ENCODE results near the gene WT1.

Gene WT1

GRCh38 chr11:32420937-32421901, 14.1 kb downstream of the WT1 start:
- DNase-seq (ENCODE audit: low spot score): peak; percentile 74

GRCh38 chr11:32420139-32420538, 15.2 kb downstream of the WT1 start:
- no peak for DNase-seq (ENCODE audit: low spot score)
- no peak for TF ChIP-seq CTCF (IDR thresholded peaks at IDR 0.05; ENCODE audit: extremely low read depth, missing control alignments)

More at GRCh38 chr11:32420937-32421901, 14.1 kb downstream of the WT1 start:
- TF ChIP-seq CTCF (IDR thresholded peaks at IDR 0.05; ENCODE audit: extremely low read depth, missing control alignments): no peak

GRCh38 chr11:32418836-32419235, 16.5 kb downstream of the WT1 start:
- no peak for DNase-seq (ENCODE audit: low spot score)
- TF ChIP-seq CTCF (IDR thresholded peaks at IDR 0.05; ENCODE audit: extremely low read depth, missing control alignments): no peak

GRCh38 chr11:32417806-32418205, 17.5 kb downstream of the WT1 start:
- no peak for TF ChIP-seq CTCF (IDR thresholded peaks at IDR 0.05; ENCODE audit: extremely low read depth, missing control alignments)
- DNase-seq (ENCODE audit: low spot score): no peak

GRCh38 chr11:32416301-32416700, 19.0 kb downstream of the WT1 start:
- no peak for DNase-seq (ENCODE audit: low spot score)
- no peak for TF ChIP-seq CTCF (IDR thresholded peaks at IDR 0.05; ENCODE audit: extremely low read depth, missing control alignments)

GRCh38 chr11:32414925-32415324, 20.4 kb downstream of the WT1 start:
- no peak for TF ChIP-seq CTCF (IDR thresholded peaks at IDR 0.05; ENCODE audit: extremely low read depth, missing control alignments)
- DNase-seq (ENCODE audit: low spot score): no peak

- no peak for TF ChIP-seq CTCF (IDR thresholded peaks at IDR 0.05; ENCODE audit: extremely low read depth, missing control alignments)
- no peak for DNase-seq (ENCODE audit: low spot score)
Observed at GRCh38 chr11:32411942-32412615, 23.3 kb downstream of the WT1 start.

Data from GM20000 (cell line).